Right atrium auricular region (tissue), 2 donors: Measurements from ENCODE around the gene KIRREL1. TPM values are rescaled to one million over a fixed set of nuclear protein-coding genes. Genes with fewer than 3 reads are reported as not detected.

ENCODE experiments used
- DNase-seq: peaks from one replicate; pipeline ENCODE4 v3.0.0-alpha.2; 2019; ENCODE audit warnings: low spot score
- H3K27ac ChIP-seq, 2 donors: fragments of 200-600 bp; sonication (generic); 1 replicate in 1 of 2; 2 replicates in 1 of 2; pipeline ENCODE4 v1.5.1; 2016 to 2019
- H3K27me3 ChIP-seq, 2 donors: fragments of 200-600 bp; sonication (generic); one replicate each; pipeline versions ENCODE4 v1.5.1 to v1.6.0; 2017 to 2019
- H3K36me3 ChIP-seq: fragments of 200-600 bp; sonication (generic); one replicate; pipeline ENCODE4 v1.5.1; 2016
- H3K4me1 ChIP-seq, 2 donors: fragments of 200-600 bp; sonication (generic); one replicate each; pipeline versions ENCODE4 v1.5.1 to v1.6.0; 2017 to 2019
- H3K4me3 ChIP-seq, 2 donors: fragments of 200-600 bp; sonication (generic); 1 replicate in 1 of 2; 2 replicates in 1 of 2; pipeline ENCODE4 v1.5.1; 2017 to 2019; ENCODE audit warnings: mild to moderate bottlenecking in 1 of 2, moderate library complexity in 1 of 2
- H3K9me3 ChIP-seq, 2 donors: fragments of 200-600 bp; sonication (generic); one replicate each; pipeline ENCODE4 v1.5.1; 2019
- total RNA-seq, 2 donors: library from RNA; depleted of rRNA; stranded (reverse); fragments of >200 nt; gene quantifications; one replicate each; pipeline ENCODE4 v1.1.0, GENCODE V29; 2016
- TF ChIP-seq, protein P1 (sequence below), 2 donors: fragments of 200-600 bp; sonication (generic); IDR thresholded peaks; one replicate each; pipeline ENCODE4 v1.5.1; 2019; ENCODE audit warnings: antibody characterized with exemption in 2 of 2

KIRREL1 gene
- total RNA-seq, 2 donors from 2014 or later: 12.3 to 21.9 TPM

DNA sequence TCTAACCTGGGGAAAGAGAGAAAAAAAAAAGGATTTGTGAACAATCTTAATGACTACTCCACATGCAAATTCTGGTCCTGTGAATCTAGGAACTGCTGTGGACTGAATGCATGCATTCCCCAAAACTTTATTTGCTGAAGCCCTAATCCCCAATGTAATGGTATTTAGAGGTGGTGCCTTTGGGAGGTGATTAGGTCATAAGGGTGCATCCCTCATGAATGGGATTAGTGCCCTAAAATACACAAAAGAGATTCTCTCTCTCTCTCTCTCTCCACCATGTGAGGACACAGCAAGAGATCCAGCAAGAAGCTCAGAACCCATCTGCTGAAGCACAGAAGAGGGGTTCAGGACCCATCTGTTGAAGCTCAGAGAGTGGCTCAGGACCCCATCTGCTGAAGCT lies 26.2 kb upstream of the KIRREL1 start:
- TF ChIP-seq, protein P1, sequence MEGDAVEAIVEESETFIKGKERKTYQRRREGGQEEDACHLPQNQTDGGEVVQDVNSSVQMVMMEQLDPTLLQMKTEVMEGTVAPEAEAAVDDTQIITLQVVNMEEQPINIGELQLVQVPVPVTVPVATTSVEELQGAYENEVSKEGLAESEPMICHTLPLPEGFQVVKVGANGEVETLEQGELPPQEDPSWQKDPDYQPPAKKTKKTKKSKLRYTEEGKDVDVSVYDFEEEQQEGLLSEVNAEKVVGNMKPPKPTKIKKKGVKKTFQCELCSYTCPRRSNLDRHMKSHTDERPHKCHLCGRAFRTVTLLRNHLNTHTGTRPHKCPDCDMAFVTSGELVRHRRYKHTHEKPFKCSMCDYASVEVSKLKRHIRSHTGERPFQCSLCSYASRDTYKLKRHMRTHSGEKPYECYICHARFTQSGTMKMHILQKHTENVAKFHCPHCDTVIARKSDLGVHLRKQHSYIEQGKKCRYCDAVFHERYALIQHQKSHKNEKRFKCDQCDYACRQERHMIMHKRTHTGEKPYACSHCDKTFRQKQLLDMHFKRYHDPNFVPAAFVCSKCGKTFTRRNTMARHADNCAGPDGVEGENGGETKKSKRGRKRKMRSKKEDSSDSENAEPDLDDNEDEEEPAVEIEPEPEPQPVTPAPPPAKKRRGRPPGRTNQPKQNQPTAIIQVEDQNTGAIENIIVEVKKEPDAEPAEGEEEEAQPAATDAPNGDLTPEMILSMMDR (IDR thresholded peaks at IDR 0.05): no peak
- no peak for DNase-seq
- H3K9me3 ChIP-seq: no peaks in the 10 kb centered on the region
- H3K27me3 ChIP-seq: no peaks in the 10 kb centered on the region
- no peak overlapping the region for H3K4me3 ChIP-seq
- H3K36me3 ChIP-seq: no peaks in the 10 kb centered on the region
- H3K4me1 ChIP-seq: peaks cover 0 to 16% of the 10 kb centered on the region in 2 donors
- H3K27ac ChIP-seq: no peak overlapping the region

DNA sequence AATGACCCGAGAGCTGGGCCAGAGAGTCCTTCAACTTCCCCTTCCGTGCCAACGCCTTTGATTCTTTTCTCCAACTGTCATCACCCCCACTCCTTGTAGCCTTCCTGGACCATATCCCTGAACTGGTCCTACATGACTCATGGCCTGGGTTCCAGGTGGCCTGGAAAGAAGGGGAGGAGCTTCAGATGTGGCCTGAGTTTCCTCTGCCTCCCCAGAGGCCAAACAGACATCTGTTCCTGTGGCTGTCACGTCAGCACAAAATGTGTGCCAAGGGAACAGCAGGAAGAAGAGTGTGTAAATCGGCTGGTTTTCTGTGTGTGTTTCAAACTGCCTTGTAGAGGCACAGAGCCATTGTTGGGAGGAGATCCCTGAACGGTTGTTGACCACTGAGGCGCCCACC lies 24.9 kb upstream of the KIRREL1 start:
- no peak for DNase-seq
- Histone ChIP-seq H3K4me3 (no peak overlapping the region), H3K9me3 (no peaks in the 10 kb centered on the region), H3K4me1 (peaks cover 0 to 13% of the 10 kb centered on the region in 2 donors), H3K27me3 (no peaks in the 10 kb centered on the region), H3K27ac (peak overlapping the region in 1 of 2 donors; percentile 51), H3K36me3 (no peaks in the 10 kb centered on the region)
- TF ChIP-seq, protein P1 (IDR thresholded peaks at IDR 0.05): no peak

DNA sequence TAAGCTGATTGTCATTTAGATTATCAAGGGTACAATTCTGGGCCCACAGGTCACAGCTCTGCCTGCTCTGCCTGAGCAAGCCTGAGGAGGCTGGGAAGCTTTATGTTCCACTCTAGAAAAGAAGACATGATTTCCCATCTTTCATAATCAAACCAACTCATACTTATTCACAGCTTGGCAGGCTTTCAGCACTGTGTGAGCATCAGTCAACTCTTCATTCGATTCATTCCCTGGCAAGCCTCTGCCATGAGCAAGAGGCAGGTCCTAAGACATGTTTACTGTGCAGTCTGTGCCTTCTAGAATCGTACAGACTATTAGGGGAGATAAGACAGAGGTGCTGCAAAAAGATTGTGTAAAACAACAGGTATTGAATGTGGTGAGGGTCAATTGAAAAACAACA lies 24.5 kb upstream of the KIRREL1 start:
- Histone ChIP-seq H3K9me3 (no peaks in the 10 kb centered on the region), H3K36me3 (no peaks in the 10 kb centered on the region), H3K27ac (peak overlapping the region in 1 of 2 donors; percentile 51), H3K27me3 (no peaks in the 10 kb centered on the region), H3K4me1 (peaks cover 0 to 13% of the 10 kb centered on the region in 2 donors), H3K4me3 (no peak overlapping the region)
- DNase-seq: no peak
- TF ChIP-seq, protein P1 (IDR thresholded peaks at IDR 0.05): no peak

DNA sequence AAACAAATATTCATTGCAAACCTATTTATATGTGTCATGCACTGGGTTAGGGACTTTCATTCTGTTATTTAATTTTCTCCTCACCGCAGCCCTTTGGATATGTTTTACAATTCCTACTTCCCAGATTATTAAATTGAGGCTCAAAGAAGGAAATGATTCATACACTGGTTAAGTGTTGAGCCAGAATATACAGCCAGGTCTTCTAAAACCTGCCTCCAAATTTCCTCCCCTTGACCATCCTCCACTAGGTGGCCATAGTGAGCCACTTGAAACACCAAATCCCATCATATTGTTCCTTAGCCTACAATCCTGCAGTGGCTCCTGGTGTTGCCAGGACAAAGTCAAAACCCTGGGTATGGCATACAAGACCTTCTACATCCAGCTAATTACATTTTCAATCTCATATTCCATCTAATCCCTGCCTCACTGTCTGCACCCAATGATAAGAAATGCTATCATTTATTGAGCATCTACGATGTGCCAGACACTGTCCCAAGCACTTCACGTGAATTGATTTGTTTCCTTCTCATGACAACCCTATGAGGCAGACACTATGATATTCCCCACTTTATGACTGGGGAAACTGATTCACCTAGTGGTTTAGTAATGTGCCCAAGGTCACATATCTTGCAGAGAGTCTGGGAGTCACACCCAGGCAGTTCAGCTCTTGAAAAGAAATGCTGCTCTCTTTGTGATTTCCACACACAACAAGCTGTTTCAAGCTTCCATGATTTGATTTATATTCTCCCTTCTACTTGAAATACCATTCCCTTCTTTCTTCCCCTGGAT lies 23.6 kb upstream of the KIRREL1 start:
- TF ChIP-seq, protein P1 (IDR thresholded peaks at IDR 0.05): peak; percentile 50 to 82
- Histone ChIP-seq H3K9me3 (no peaks in the 10 kb centered on the region), H3K27ac (peak overlapping the region in 1 of 2 donors; percentile 51), H3K27me3 (no peaks in the 10 kb centered on the region), H3K4me3 (no peak overlapping the region), H3K4me1 (peaks cover 0 to 13% of the 10 kb centered on the region in 2 donors), H3K36me3 (no peaks in the 10 kb centered on the region)
- no peak for DNase-seq

DNA sequence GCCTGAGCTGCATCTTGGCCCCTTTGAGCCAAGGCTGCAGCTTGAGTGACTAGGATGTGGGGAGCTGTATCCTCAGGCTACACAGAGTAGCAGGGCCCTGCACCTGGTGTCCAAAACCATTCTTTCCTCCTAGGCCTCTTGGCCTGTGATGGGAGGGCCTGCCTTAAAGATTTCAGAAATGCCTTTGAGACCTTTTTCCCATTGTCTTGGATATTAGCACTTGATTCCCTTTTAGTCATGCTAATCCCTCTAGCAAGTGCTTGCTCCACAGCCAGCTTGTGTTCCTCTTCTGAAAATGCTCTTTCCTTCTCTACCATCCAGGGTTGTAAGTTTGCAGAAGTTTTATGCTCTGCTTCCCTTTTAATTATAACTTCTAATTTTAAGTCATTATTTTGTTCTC lies 21.7 kb upstream of the KIRREL1 start:
- H3K27me3 ChIP-seq: no peaks in the 10 kb centered on the region
- H3K4me3 ChIP-seq: no peak overlapping the region
- no peaks in the 10 kb centered on the region for H3K9me3 ChIP-seq
- H3K4me1 ChIP-seq: peaks cover 0 to 13% of the 10 kb centered on the region in 2 donors
- TF ChIP-seq, protein P1 (IDR thresholded peaks at IDR 0.05): no peak
- no peak overlapping the region for H3K27ac ChIP-seq
- no peak for DNase-seq
- H3K36me3 ChIP-seq: no peaks in the 10 kb centered on the region
